Stomach smooth muscle (tissue), 2 donors: ENCODE measurements around the gene CITED4.
"Not testable (repeated sequence)": the region's sequence is repeated elsewhere in the genome, so short reads cannot be mapped to it uniquely, and the experiment has no call there.

Source experiments
- H3K27ac ChIP-seq: one replicate; pipeline ENCODE4 v1.7.0; 2013; ENCODE audit warnings: mild to moderate bottlenecking, low read length, inconsistent platforms
- H3K27me3 ChIP-seq, 2 donors: one replicate each; pipeline ENCODE4 v1.7.0; 2013; ENCODE audit warnings: low read length in 2 of 2; ENCODE audit not compliant: insufficient read depth in 2 of 2, control insufficient read depth in 1 of 2
- H3K36me3 ChIP-seq, 2 donors: one replicate each; pipeline ENCODE4 v1.7.0; 2013; ENCODE audit warnings: low read length in 2 of 2; ENCODE audit not compliant: control insufficient read depth in 2 of 2, insufficient read depth in 2 of 2
- H3K4me1 ChIP-seq: one replicate; pipeline ENCODE4 v1.7.0; 2013; ENCODE audit warnings: low read length; ENCODE audit not compliant: control insufficient read depth, insufficient read depth
- H3K4me3 ChIP-seq, 2 donors: one replicate each; pipeline ENCODE4 v1.7.0; 2013; ENCODE audit warnings: low read length in 2 of 2
- H3K9ac ChIP-seq, 2 donors: one replicate each; pipeline ENCODE4 v1.7.0; 2013; ENCODE audit warnings: low read length in 2 of 2, mild to moderate bottlenecking in 1 of 2
- H3K9me3 ChIP-seq, 2 donors: one replicate each; pipeline ENCODE4 v1.7.0; 2013; ENCODE audit warnings: low read length in 2 of 2; ENCODE audit not compliant: control insufficient read depth in 2 of 2
- donor health status: healthy.
- donor health status: Pancreatic carcinoma.

Gene CITED4

DNA sequence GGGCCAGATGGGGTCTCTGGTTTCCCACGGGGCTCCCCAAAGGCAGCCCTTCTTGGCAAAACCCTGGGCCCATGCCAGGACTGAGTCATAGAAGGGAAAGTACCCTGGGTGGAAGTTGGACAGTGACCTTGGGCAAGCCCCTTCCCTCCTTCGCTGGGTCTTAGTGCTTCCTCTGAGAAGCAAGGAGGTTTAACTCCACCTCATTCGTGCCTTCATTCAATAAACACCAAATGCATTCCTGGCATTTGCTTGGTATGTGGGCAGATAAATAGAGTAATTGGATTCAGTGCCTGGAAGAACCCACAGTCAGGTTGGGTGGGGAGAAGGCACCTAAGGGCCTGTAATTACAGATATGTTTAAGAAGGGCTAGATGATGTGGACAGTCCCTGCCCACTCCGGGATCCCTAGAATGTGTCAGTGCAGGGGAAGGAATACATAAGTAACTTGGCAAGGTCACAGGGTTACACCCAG lies 36.3 kb upstream of the CITED4 start:
- H3K27ac ChIP-seq, result no peak overlapping the region
- H3K9me3 ChIP-seq, result peaks cover 4 to 7% of the 10 kb centered on the region in 2 donors
- no peak overlapping the region for H3K9ac ChIP-seq
- no peaks in the 10 kb centered on the region for H3K36me3 ChIP-seq
- H3K4me3 ChIP-seq, result no peak overlapping the region
- peaks cover 3% of the 10 kb centered on the region for H3K4me1 ChIP-seq
- H3K27me3 ChIP-seq, result no peaks in the 10 kb centered on the region

GRCh38 chr1:40897513-40897912 lies 35.4 kb upstream of the CITED4 start:
- peaks cover 4 to 7% of the 10 kb centered on the region in 2 donors for H3K9me3 ChIP-seq
- no peaks in the 10 kb centered on the region for H3K27me3 ChIP-seq
- no peak overlapping the region for H3K9ac ChIP-seq
- no peak overlapping the region for H3K27ac ChIP-seq
- peaks cover 3% of the 10 kb centered on the region for H3K4me1 ChIP-seq
- no peaks in the 10 kb centered on the region for H3K36me3 ChIP-seq
- no peak overlapping the region for H3K4me3 ChIP-seq

- Histone ChIP-seq H3K9me3 (peaks cover 4 to 7% of the 10 kb centered on the region in 2 donors), H3K36me3 (no peaks in the 10 kb centered on the region), H3K4me3 (no peak overlapping the region), H3K9ac (no peak overlapping the region), H3K27me3 (no peaks in the 10 kb centered on the region), H3K4me1 (peaks cover 3% of the 10 kb centered on the region), H3K27ac (no peak overlapping the region)
Observed at GRCh38 chr1:40896482-40896881, 34.3 kb upstream of the CITED4 start.

GRCh38 chr1:40895601-40896000 lies 33.4 kb upstream of the CITED4 start:
- Histone ChIP-seq H3K27me3 (no peaks in the 10 kb centered on the region), H3K4me1 (peaks cover 3% of the 10 kb centered on the region), H3K4me3 (no peak overlapping the region), H3K9ac (no peak overlapping the region), H3K27ac (no peak overlapping the region), H3K36me3 (no peaks in the 10 kb centered on the region), H3K9me3 (peaks cover 4 to 7% of the 10 kb centered on the region in 2 donors)

DNA sequence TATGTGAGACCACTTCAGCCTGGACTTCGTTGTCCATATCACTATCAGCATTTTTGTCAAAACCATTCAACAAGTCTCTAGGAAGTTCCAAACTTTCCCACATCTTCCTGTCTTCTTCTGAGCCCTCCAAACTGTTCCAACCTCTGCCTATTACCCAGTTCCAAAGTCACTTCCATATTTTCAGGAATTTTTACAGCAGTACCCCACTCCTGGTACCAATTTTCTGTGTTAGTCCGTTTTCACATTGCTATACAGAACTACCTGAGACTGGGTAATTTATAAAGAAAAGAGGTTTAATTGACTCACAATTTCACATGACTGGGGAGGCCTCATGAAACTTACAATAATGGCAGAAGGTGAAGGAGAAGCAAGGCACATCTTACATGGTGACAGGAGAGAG lies 32.7 kb upstream of the CITED4 start:
- not testable (repeated sequence) for H3K4me3 ChIP-seq, H3K36me3 ChIP-seq, H3K27me3 ChIP-seq, H3K27ac ChIP-seq, H3K4me1 ChIP-seq, H3K9ac ChIP-seq, H3K9me3 ChIP-seq

GRCh38 chr1:40894455-40894854 lies 32.3 kb upstream of the CITED4 start:
- Histone ChIP-seq H3K9me3 (peaks cover 4 to 7% of the 10 kb centered on the region in 2 donors), H3K36me3 (no peaks in the 10 kb centered on the region), H3K4me1 (peaks cover 3% of the 10 kb centered on the region), H3K27me3 (no peaks in the 10 kb centered on the region), H3K9ac (no peak overlapping the region), H3K27ac (no peak overlapping the region), H3K4me3 (no peak overlapping the region)

DNA sequence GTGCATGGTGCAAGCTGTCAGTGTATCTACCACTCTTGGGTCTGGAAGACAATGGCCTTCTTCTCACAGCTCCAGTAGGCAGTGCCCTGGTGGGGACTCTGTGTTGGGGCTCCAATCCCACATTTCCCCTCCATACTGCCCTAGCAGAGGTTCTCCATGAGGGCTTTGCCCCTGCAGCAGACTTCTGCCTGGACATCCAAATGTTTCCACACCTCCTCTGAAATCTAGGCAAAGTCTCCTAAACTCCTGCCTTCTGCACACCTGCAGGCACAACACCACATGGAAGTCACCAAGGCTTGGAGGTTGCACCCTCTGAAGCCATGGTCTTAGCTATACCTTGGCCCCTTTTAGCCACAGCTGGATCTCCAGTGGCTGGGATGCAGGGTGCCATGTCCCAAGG lies 31.8 kb upstream of the CITED4 start:
- Histone ChIP-seq H3K27me3 (no peaks in the 10 kb centered on the region), H3K4me1 (peaks cover 3% of the 10 kb centered on the region), H3K27ac (no peak overlapping the region), H3K9me3 (peaks cover 4 to 7% of the 10 kb centered on the region in 2 donors), H3K36me3 (no peaks in the 10 kb centered on the region), H3K4me3 (no peak overlapping the region), H3K9ac (no peak overlapping the region)

GRCh38 chr1:40892354-40892753 lies 30.2 kb upstream of the CITED4 start:
- Histone ChIP-seq H3K36me3 (no peaks in the 10 kb centered on the region), H3K4me3 (no peak overlapping the region), H3K9ac (no peak overlapping the region), H3K27me3 (no peaks in the 10 kb centered on the region), H3K9me3 (peaks cover 4 to 7% of the 10 kb centered on the region in 2 donors), H3K27ac (no peak overlapping the region), H3K4me1 (no peaks in the 10 kb centered on the region)

- Histone ChIP-seq H3K4me3 (no peak overlapping the region), H3K27ac (no peak overlapping the region), H3K4me1 (no peaks in the 10 kb centered on the region), H3K9me3 (peaks cover 4 to 7% of the 10 kb centered on the region in 2 donors), H3K9ac (no peak overlapping the region), H3K36me3 (no peaks in the 10 kb centered on the region), H3K27me3 (no peaks in the 10 kb centered on the region)
Observed at GRCh38 chr1:40890771-40891170, 28.6 kb upstream of the CITED4 start.

DNA sequence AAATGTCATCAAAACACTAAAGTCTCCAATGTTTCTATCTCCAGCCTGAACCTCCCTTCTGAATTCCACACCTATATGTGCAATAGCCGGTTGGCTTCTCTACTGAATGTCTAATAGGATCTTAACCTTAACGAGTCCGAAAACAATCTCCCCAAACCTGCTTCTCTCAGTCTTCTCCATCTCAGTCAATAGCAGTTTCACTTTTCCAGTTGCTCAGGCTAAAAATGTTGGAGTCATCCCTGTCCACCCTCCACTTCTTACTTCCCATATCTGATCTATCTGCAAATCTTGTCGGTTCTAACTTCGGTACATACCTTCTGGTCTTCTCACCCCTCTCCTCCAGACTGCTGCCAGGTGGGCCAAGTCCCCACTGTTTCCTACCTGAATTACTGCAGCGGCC lies 25.5 kb upstream of the CITED4 start:
- Histone ChIP-seq H3K9ac (no peak overlapping the region), H3K4me1 (peaks cover 3% of the 10 kb centered on the region), H3K27me3 (peaks cover 7 to 12% of the 10 kb centered on the region in 2 donors), H3K36me3 (no peaks in the 10 kb centered on the region), H3K9me3 (no peaks in the 10 kb centered on the region), H3K4me3 (no peak overlapping the region), H3K27ac (no peak overlapping the region)

- Histone ChIP-seq H3K27ac (no peak overlapping the region), H3K4me3 (no peak overlapping the region), H3K9ac (no peak overlapping the region), H3K36me3 (no peaks in the 10 kb centered on the region), H3K4me1 (peaks cover 3% of the 10 kb centered on the region), H3K9me3 (no peaks in the 10 kb centered on the region), H3K27me3 (peaks cover 8 to 12% of the 10 kb centered on the region in 2 donors)
Observed at GRCh38 chr1:40887012-40887378, 24.8 kb upstream of the CITED4 start.
